CD14-positive monocyte (primary cell): Measurements from ENCODE around the gene TBC1D12. TPM values are rescaled to one million over a fixed set of nuclear protein-coding genes. Genes with fewer than 3 reads are reported as not detected.

Source experiments
- DNase-seq, 3 donors: peaks; one replicate each; pipeline ENCODE4 v3.0.0-alpha.2; 2011 to 2022
- H2AFZ ChIP-seq: 2 replicates; pipeline ENCODE4 v1.6.0; 2012; ENCODE audit warnings: mild to moderate bottlenecking, low read depth, low read length, inconsistent platforms; ENCODE audit not compliant: insufficient read depth, poor library complexity, severe bottlenecking
- H3K27ac ChIP-seq, 2 donors: 1 replicate in 1 of 2; 2 replicates in 1 of 2; pipeline ENCODE4 v1.5.1; 2012 to 2013; ENCODE audit warnings: low read length in 2 of 2, control low read depth in 1 of 2, inconsistent platforms in 1 of 2, low read depth in 1 of 2, mild to moderate bottlenecking in 1 of 2
- H3K27me3 ChIP-seq, 2 donors: one replicate each; pipeline versions ENCODE4 v1.6.0 to v1.6.1; 2011 to 2013; ENCODE audit warnings: low read length in 2 of 2; ENCODE audit not compliant: control insufficient read depth in 2 of 2, insufficient read depth in 2 of 2
- H3K36me3 ChIP-seq, 2 donors: replicated peaks in 1 of 2; 1 replicate in 1 of 2; 2 replicates in 1 of 2; pipeline versions ENCODE4 v1.5.1 to v1.6.1; 2012 to 2013; ENCODE audit warnings: low read length in 2 of 2, control low read depth in 1 of 2, inconsistent platforms in 1 of 2, mild to moderate bottlenecking in 1 of 2; ENCODE audit not compliant: insufficient read depth in 2 of 2, control insufficient read depth in 1 of 2
- H3K4me1 ChIP-seq, 2 donors: 1 replicate in 1 of 2; 2 replicates in 1 of 2; pipeline versions ENCODE4 v1.5.1 to v1.6.1; 2012 to 2013; ENCODE audit warnings: low read length in 2 of 2, control low read depth in 1 of 2, inconsistent platforms in 1 of 2, mild to moderate bottlenecking in 1 of 2, moderate library complexity in 1 of 2; ENCODE audit not compliant: insufficient read depth in 2 of 2, control insufficient read depth in 1 of 2
- H3K4me2 ChIP-seq: replicated peaks from 2 replicates; pipeline ENCODE3; 2012; ENCODE audit warnings: low read length, moderate library complexity, mild to moderate bottlenecking; ENCODE audit not compliant: poor library complexity, severe bottlenecking; ENCODE audit errors: extremely low read depth
- H3K4me3 ChIP-seq, 3 experiments: fragments of 200-600 bp in 1 of 3; sonication (generic) in 1 of 3; replicated peaks in 1 of 3; 1 replicate in 2 of 3; 2 replicates in 1 of 3; pipeline ENCODE4 v1.5.1; 2011 to 2013; ENCODE audit warnings: low read length in 3 of 3, mild to moderate bottlenecking in 3 of 3, control low read depth in 2 of 3, low read depth in 2 of 3, inconsistent platforms in 1 of 3, moderate library complexity in 1 of 3
- H3K79me2 ChIP-seq: 2 replicates; pipeline ENCODE4 v1.6.0; 2012; ENCODE audit warnings: mild to moderate bottlenecking, control low read depth, inconsistent platforms, low read length, moderate library complexity; ENCODE audit not compliant: insufficient read depth
- H3K9ac ChIP-seq: 2 replicates; pipeline ENCODE4 v1.6.0; 2017; ENCODE audit warnings: low read length, mild to moderate bottlenecking; ENCODE audit not compliant: insufficient read depth, poor library complexity, severe bottlenecking
- H3K9me3 ChIP-seq, 2 donors: replicated peaks in 1 of 2; 1 replicate in 1 of 2; 2 replicates in 1 of 2; pipeline versions ENCODE4 v1.5.1 to v1.6.1; 2012 to 2013; ENCODE audit warnings: low read length in 2 of 2, control low read depth in 1 of 2; ENCODE audit not compliant: control insufficient read depth in 1 of 2, insufficient read depth in 1 of 2
- H4K20me1 ChIP-seq: 2 replicates; pipeline ENCODE4 v1.6.0; 2012; ENCODE audit warnings: mild to moderate bottlenecking, low read length, control low read depth, moderate library complexity; ENCODE audit not compliant: insufficient read depth
- H3K27ac Mint-ChIP-seq, 7 donors: one replicate each; pipeline ENCODE4 v1.8.0; 2020; ENCODE audit warnings: mild to moderate bottlenecking in 7 of 7, mixed read lengths in 7 of 7, moderate library complexity in 6 of 7, inconsistent platforms in 2 of 7
- H3K27me3 Mint-ChIP-seq, 3 donors: one replicate each; pipeline ENCODE4 v1.8.0; 2021 to 2022; ENCODE audit warnings: low read depth in 3 of 3, mild to moderate bottlenecking in 3 of 3, mixed read lengths in 3 of 3, moderate library complexity in 3 of 3, inconsistent platforms in 1 of 3
- H3K36me3 Mint-ChIP-seq, 2 donors: one replicate each; pipeline ENCODE4 v1.8.0; 2020; ENCODE audit warnings: mixed read lengths in 2 of 2, inconsistent platforms in 1 of 2, mild to moderate bottlenecking in 1 of 2
- H3K4me1 Mint-ChIP-seq: one replicate; pipeline ENCODE4 v1.8.0; 2020; ENCODE audit warnings: mild to moderate bottlenecking, mixed read lengths
- H3K4me3 Mint-ChIP-seq, 2 donors: one replicate each; pipeline ENCODE4 v1.8.0; 2020; ENCODE audit warnings: mild to moderate bottlenecking in 2 of 2, mixed read lengths in 2 of 2, moderate library complexity in 1 of 2
- H3K9me3 Mint-ChIP-seq, 7 donors: one replicate each; pipeline ENCODE4 v1.8.0; 2020 to 2022; ENCODE audit warnings: mixed read lengths in 7 of 7, mild to moderate bottlenecking in 6 of 7, moderate library complexity in 6 of 7, inconsistent platforms in 2 of 7
- CTCF ChIP-seq: fragments of 200-600 bp; IDR thresholded peaks from one replicate; pipeline ENCODE4 v1.8.0; 2022; ENCODE audit warnings: antibody characterized with exemption, mild to moderate bottlenecking
- WGBS: methylation state at CpG from one replicate; pipeline ENCODE4 v1.1.5; 2013; ENCODE audit warnings: missing lambda C conversion rate; ENCODE audit not compliant: insufficient coverage; 5-methylcytosine and 5-hydroxymethylcytosine counted together
- intact Hi-C, 2 donors: fragments of 100-400 bp; cut with micrococcal nuclease; formaldehyde crosslinking; loops; one replicate each; pipeline versions ENCODE4 v1.15.0 to v1.15.1; 2023
- polyA plus RNA-seq, 3 donors: library from polyadenylated mRNA; depleted of rRNA in 1 of 3; unstranded in 2 of 3; stranded (reverse) in 1 of 3; fragments of 300-500 nt in 2 of 3; fragments of >200 nt in 1 of 3; fragmentation: Illumina TruSeq in 2 of 3; gene quantifications; 1 replicate in 2 of 3; 2 replicates in 1 of 3; pipeline ENCODE4 v1.2.3, GENCODE V29; 2012 to 2021

The TBC1D12 gene
- polyA plus RNA-seq, 3 donors: 3.1 to 10.5 (median 3.4) TPM

GRCh38 chr10:94370501-94370900 lies 31.8 kb upstream of the TBC1D12 start:
- intact Hi-C loops: no loop called here
- H3K36me3 Mint-ChIP-seq: no peaks in the 10 kb centered on the region
- Histone ChIP-seq H3K4me3 (no peak overlapping the region), H4K20me1 (no peaks in the 10 kb centered on the region), H3K79me2 (no peaks in the 10 kb centered on the region), H3K4me1 (no peaks in the 10 kb centered on the region), H3K4me2 (no peak overlapping the region), H2AFZ (no peak overlapping the region), H3K27me3 (peaks cover 0 to under 1% of the 10 kb centered on the region in 2 donors), H3K27ac (no peak overlapping the region), H3K36me3 (no peaks in the 10 kb centered on the region), H3K9ac (no peak overlapping the region), H3K9me3 (no peaks in the 10 kb centered on the region)
- H3K4me3 Mint-ChIP-seq: no peak overlapping the region
- TF ChIP-seq CTCF: no peak
- H3K9me3 Mint-ChIP-seq: peaks cover 0 to 2% (median 0%) of the 10 kb centered on the region in 7 donors
- WGBS: no CpG with 5 or more reads among the region's 2 CpGs
- DNase-seq: no peak
- peaks cover 4% of the 10 kb centered on the region for H3K4me1 Mint-ChIP-seq
- peaks cover 13 to 27% (median 22%) of the 10 kb centered on the region in 3 donors for H3K27me3 Mint-ChIP-seq
- H3K27ac Mint-ChIP-seq: no peak overlapping the region

DNA sequence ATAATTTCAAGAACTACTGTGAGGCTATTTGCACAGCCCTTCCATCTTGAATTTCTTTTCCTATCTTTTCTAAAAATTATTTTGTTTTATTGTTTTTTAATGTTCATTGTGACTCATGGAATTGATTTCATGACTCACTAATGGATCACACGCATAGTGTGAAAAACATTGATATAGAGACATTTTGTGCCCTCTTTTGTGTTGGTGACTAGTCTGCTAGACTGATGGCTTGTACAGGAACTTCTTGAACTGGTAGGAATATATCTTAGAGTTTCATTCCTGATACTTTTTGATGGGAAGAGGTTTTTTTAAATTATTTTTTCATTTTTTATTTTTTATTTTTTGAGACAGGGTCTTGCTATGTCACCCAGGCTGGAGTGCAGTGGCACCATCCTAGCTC lies 27.0 kb upstream of the TBC1D12 start:
- H3K27ac ChIP-seq: no peak overlapping the region
- Mint-ChIP-seq H3K27me3 (peaks cover 17 to 32% (median 18%) of the 10 kb centered on the region in 3 donors), H3K4me3 (no peak overlapping the region), H3K36me3 (no peaks in the 10 kb centered on the region), H3K9me3 (no peaks in the 10 kb centered on the region), H3K4me1 (peaks cover 6% of the 10 kb centered on the region), H3K27ac (no peak overlapping the region)
- intact Hi-C loops: no loop called here
- H3K36me3 ChIP-seq: no peaks in the 10 kb centered on the region
- H4K20me1 ChIP-seq: no peaks in the 10 kb centered on the region
- H2AFZ ChIP-seq: no peak overlapping the region
- H3K79me2 ChIP-seq: no peaks in the 10 kb centered on the region
- no peak overlapping the region for H3K4me3 ChIP-seq
- H3K9ac ChIP-seq: no peak overlapping the region
- no peak for TF ChIP-seq CTCF
- no peaks in the 10 kb centered on the region for H3K4me1 ChIP-seq
- H3K4me2 ChIP-seq: no peak overlapping the region
- 100% methylated on average over 1 of the region's 1 CpG for WGBS
- peaks cover 0 to 6% of the 10 kb centered on the region in 2 donors for H3K27me3 ChIP-seq
- DNase-seq: no peak
- H3K9me3 ChIP-seq: no peaks in the 10 kb centered on the region
